BE2C (cell line): Measurements from ENCODE around the gene KIF2B.

Experiments used
- DNase-seq: peaks from one replicate; pipeline ENCODE4 v3.0.0-alpha.2; 2020
- H3K27me3 ChIP-seq: fragments of 250-450 bp; sonication (Bioruptor Pico); 2 replicates; pipeline ENCODE4 v1.5.1; 2020; ENCODE audit warnings: mild to moderate bottlenecking
- H3K36me3 ChIP-seq: fragments of 250-450 bp; sonication (Bioruptor Pico); 2 replicates; pipeline ENCODE4 v1.5.1; 2020; ENCODE audit warnings: mild to moderate bottlenecking
- H3K4me1 ChIP-seq: fragments of 250-450 bp; sonication (Bioruptor Pico); 2 replicates; pipeline ENCODE4 v1.5.1; 2020
- H3K4me3 ChIP-seq: 2 replicates; pipeline ENCODE4 v1.5.1; 2011; ENCODE audit warnings: low read depth, low read length
- H3K9me3 ChIP-seq: fragments of 250-450 bp; sonication (Bioruptor Pico); 2 replicates; pipeline ENCODE4 v1.5.1; 2020
- CTCF ChIP-seq: IDR thresholded peaks from 2 replicates; pipeline ENCODE4 v1.5.1; 2012; ENCODE audit warnings: mild to moderate bottlenecking, low read depth, low read length

The KIF2B gene

GRCh38 chr17:53796642-53797041 lies 26.1 kb upstream of the KIF2B start:
- Histone ChIP-seq H3K36me3 (no peaks in the 10 kb centered on the region), H3K27me3 (no peaks in the 10 kb centered on the region), H3K4me3 (no peak overlapping the region), H3K9me3 (no peaks in the 10 kb centered on the region), H3K4me1 (no peaks in the 10 kb centered on the region; the same call in 1 of the 2 replicates)
- no peak for DNase-seq
- no peak for TF ChIP-seq CTCF

DNA sequence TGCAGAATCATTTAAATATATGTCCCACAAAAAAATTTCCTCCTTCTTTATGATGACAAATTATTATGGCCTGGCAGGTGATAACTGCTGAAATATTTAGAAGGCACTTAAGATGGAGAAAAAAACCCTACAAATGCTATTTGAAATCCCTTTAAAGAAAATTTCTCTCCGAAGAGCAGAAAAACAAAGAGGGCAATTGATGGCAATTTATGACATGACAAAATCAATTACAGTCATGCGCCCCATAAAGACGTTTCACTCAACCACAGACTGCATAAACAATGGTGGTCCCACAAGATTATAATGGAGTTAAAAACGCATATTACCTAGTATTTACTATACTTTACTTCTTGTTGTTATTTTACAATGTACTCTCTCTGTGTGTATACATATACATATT lies 25.2 kb upstream of the KIF2B start:
- Histone ChIP-seq H3K27me3 (no peaks in the 10 kb centered on the region), H3K9me3 (no peaks in the 10 kb centered on the region), H3K4me3 (no peak overlapping the region), H3K4me1 (no peaks in the 10 kb centered on the region), H3K36me3 (no peaks in the 10 kb centered on the region)
- no peak for DNase-seq
- no peak for TF ChIP-seq CTCF

GRCh38 chr17:53804437-53804836 lies 18.3 kb upstream of the KIF2B start:
- Histone ChIP-seq H3K27me3 (no peaks in the 10 kb centered on the region), H3K36me3 (no peaks in the 10 kb centered on the region), H3K4me3 (no peak overlapping the region), H3K4me1 (peaks cover 4% of the 10 kb centered on the region; the same call in 1 of the 2 replicates), H3K9me3 (no peaks in the 10 kb centered on the region)
- TF ChIP-seq CTCF: no peak
- no peak for DNase-seq

DNA sequence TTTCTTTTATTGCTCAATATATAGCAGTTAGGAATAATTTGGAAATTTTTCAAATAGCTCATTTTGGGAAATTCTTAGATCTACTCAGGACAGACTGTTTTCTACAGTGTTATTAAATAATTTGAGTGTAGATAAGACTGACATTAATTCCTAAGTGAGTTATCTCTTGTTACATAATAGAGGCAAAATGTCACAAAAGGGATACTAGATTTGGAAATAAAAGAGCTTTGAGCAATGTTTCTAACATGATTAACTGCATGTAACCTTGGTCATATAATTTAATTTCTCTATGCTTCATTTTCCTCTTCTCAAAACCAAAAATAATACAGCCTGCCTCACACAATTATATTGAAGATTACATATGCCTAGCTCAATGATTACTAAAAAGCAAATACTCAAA lies 16.3 kb upstream of the KIF2B start:
- H3K4me1 ChIP-seq: peaks cover 4% of the 10 kb centered on the region; the same call in 1 of the 2 replicates

DNA sequence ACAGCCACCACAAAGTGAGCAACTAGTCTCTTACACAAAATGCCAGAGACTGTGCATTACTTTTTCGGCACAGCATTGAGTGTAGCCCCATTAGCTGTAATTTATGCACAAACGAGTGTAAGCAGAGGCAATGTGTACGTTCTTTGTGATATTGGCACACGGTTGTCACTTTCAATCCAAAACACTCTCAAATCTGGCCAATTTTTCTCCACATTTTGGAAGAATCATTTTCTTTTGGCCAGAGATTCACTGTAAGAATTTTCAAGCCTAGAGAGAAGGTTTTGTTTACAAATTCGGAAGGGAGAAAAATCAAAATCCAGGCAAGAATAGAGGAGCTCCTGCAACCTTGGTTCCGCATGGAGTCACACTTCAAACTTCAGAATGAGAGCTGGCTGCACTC lies 15.4 kb upstream of the KIF2B start:
- Histone ChIP-seq H3K4me1 (peaks cover 4% of the 10 kb centered on the region; the same call in 1 of the 2 replicates), H3K27me3 (no peaks in the 10 kb centered on the region), H3K9me3 (no peaks in the 10 kb centered on the region), H3K4me3 (no peak overlapping the region), H3K36me3 (no peaks in the 10 kb centered on the region)
- no peak for TF ChIP-seq CTCF
- DNase-seq: no peak

More for the DNA sequence above, 16.3 kb upstream of the KIF2B start:
- Histone ChIP-seq H3K9me3 (no peaks in the 10 kb centered on the region), H3K27me3 (no peaks in the 10 kb centered on the region), H3K4me3 (no peak overlapping the region), H3K36me3 (no peaks in the 10 kb centered on the region)
- TF ChIP-seq CTCF: no peak
- DNase-seq: no peak

GRCh38 chr17:53818271-53818670 lies 4.5 kb upstream of the KIF2B start:
- Histone ChIP-seq H3K9me3 (no peaks in the 10 kb centered on the region), H3K27me3 (no peaks in the 10 kb centered on the region), H3K4me1 (no peaks in the 10 kb centered on the region), H3K4me3 (no peak overlapping the region), H3K36me3 (no peaks in the 10 kb centered on the region)
- no peak for TF ChIP-seq CTCF
- DNase-seq: no peak
